Ovary (tissue), 9 donors: ENCODE results near the gene CDHR3. TPM values are rescaled to one million over a fixed set of nuclear protein-coding genes. Genes with fewer than 3 reads are reported as not detected.

Experiments
- DNase-seq, 5 donors: peaks; one replicate each; pipeline ENCODE4 v3.0.0-alpha.2; 2019 to 2020
- H3K27ac ChIP-seq, 2 donors: fragments of 200-600 bp; one replicate each; pipeline versions ENCODE4 v1.5.1 to v1.8.0; 2019 to 2022
- H3K27me3 ChIP-seq: fragments of 200-600 bp; one replicate; pipeline ENCODE4 v1.8.0; 2022
- H3K36me3 ChIP-seq: fragments of 200-600 bp; sonication (generic); one replicate; pipeline ENCODE4 v1.5.1; 2019
- H3K4me1 ChIP-seq: one replicate; pipeline ENCODE4 v1.8.1; 2013; ENCODE audit warnings: mild to moderate bottlenecking, moderate library complexity; ENCODE audit not compliant: insufficient read depth
- H3K4me3 ChIP-seq: fragments of 200-600 bp; sonication (generic); one replicate; pipeline ENCODE4 v1.5.1; 2017
- H3K9me3 ChIP-seq, 2 donors: fragments of 200-600 bp in 1 of 2; sonication (generic) in 1 of 2; one replicate each; pipeline versions ENCODE4 v1.5.1 to v1.8.1; 2013 to 2019; ENCODE audit warnings: mild to moderate bottlenecking in 1 of 2, moderate library complexity in 1 of 2
- CTCF ChIP-seq, 3 donors: fragments of 450-650 bp in 2 of 3; fragments of 200-600 bp in 1 of 3; IDR thresholded peaks; one replicate each; pipeline versions ENCODE4 v1.5.1 to v1.8.0; 2016 to 2022; ENCODE audit warnings: antibody characterized with exemption in 3 of 3, mild to moderate bottlenecking in 1 of 3
- EP300 ChIP-seq: sonication (generic); formaldehyde crosslinking; IDR thresholded peaks from one replicate; pipeline ENCODE4 v1.6.1; 2017; ENCODE audit warnings: antibody characterized with exemption
- POLR2A ChIP-seq: fragments of 450-650 bp; IDR thresholded peaks from one replicate; pipeline ENCODE4 v1.6.1; 2017; ENCODE audit warnings: antibody characterized with exemption, mild to moderate bottlenecking, moderate library complexity
- WGBS, 3 donors: extraction: QIAGEN DNeasy Blood & Tissue Kit in 1 of 3; methylation state at CpG; one replicate each; pipeline versions ENCODE4 v1.1.5 to v1.1.7; 2013 to 2017; 5-methylcytosine and 5-hydroxymethylcytosine counted together
- intact Hi-C, 4 donors: fragments of 100-400 bp; cut with DNase I; formaldehyde crosslinking; loops; one replicate each; pipeline versions ENCODE4 v1.11.0 to v1.15.1; 2022 to 2023
- polyA plus RNA-seq, 2 donors: library from polyadenylated mRNA; stranded (reverse); fragments of 200-250 nt in 1 of 2; fragments of 350-450 nt in 1 of 2; fragmentation: Illumina TruSeq in 1 of 2; extraction: RNeasy Lipid Tissue Mini Kit (QIAGEN cat#74804) in 1 of 2; gene quantifications; one replicate each; pipeline ENCODE4 v1.2.3, GENCODE V29; 2013 to 2014
- total RNA-seq, 7 donors: library from RNA; depleted of rRNA in 2 of 7; stranded (reverse); fragments of >200 nt in 2 of 7; fragmentation: NEBNext Ultra II Directional in 3 of 7; extraction: Animal tissue kit (Norgen Biotek cat#: 25700) in 3 of 7; gene quantifications; one replicate each; pipeline versions ENCODE4 v1.1.0 to v1.2.4, GENCODE V29; 2016 to 2023
- donor health status: DM: no; HTN: no; CAD: no; lungs with moderate emphysema.
- donor health status: DM: no; HTN: no; CAD: no.
- donor health status: Bipolar disorder and iron deficiency.
- donor health status: DM: yes; HTN: yes; CAD: no.
- donor health status: DM: no; HTN: no; CAD: no.
- donor health status: DM: yes; HTN: yes; CAD: no.

CDHR3 gene
- total and polyA plus RNA-seq, 9 donors, result 1.8 to 76.4 (median 8.6) TPM

- no peak for DNase-seq
- Histone ChIP-seq H3K4me1 (no peaks in the 10 kb centered on the region), H3K27ac (no peak overlapping the region), H3K36me3 (no peaks in the 10 kb centered on the region), H3K4me3 (no peak overlapping the region), H3K9me3 (no peaks in the 10 kb centered on the region), H3K27me3 (no peaks in the 10 kb centered on the region)
- intact Hi-C loops, result no loop called here
- WGBS, 3 donors, result 61 to 74% (median 68%) methylated on average over 3 of the region's 3 CpGs
- no peak for TF ChIP-seq CTCF (IDR thresholded peaks at IDR 0.05)
- TF ChIP-seq EP300, result no peak
- no peak for TF ChIP-seq POLR2A
Measured at GRCh38 chr7:106032295-106032694, 69.2 kb downstream of the CDHR3 start.

- intact Hi-C loops, result no loop called here
- Histone ChIP-seq H3K27ac (no peak overlapping the region), H3K27me3 (no peaks in the 10 kb centered on the region), H3K36me3 (no peaks in the 10 kb centered on the region), H3K9me3 (no peaks in the 10 kb centered on the region), H3K4me3 (no peak overlapping the region), H3K4me1 (no peaks in the 10 kb centered on the region)
- no peak for DNase-seq
- no peak for TF ChIP-seq EP300
- no peak for TF ChIP-seq CTCF (IDR thresholded peaks at IDR 0.05)
- TF ChIP-seq POLR2A, result no peak
Measured at GRCh38 chr7:106033735-106034134, 70.7 kb downstream of the CDHR3 start.

DNA sequence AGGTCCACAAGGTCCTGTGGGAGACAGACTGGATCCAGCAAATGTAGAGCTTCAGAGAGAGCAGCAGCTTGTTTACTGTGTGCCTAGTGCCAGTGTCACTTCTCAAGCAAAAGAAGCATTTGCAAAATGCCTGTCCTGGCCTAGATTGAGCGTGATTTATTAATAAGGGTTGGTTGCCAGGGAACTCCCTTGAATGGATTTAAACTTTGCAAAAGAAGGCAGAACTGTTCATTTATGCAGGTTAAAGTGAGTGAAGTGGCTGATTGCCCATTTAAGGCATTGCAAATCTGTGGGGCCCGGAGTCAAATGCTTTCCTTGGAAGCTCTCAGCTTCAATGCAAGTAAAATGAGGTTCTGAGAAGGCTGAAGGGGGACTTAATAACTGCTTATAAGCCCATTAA is 71.3 kb downstream of the CDHR3 start:
- no peaks in the 10 kb centered on the region for H3K27me3 ChIP-seq
- intact Hi-C loops, result no loop called here

DNA sequence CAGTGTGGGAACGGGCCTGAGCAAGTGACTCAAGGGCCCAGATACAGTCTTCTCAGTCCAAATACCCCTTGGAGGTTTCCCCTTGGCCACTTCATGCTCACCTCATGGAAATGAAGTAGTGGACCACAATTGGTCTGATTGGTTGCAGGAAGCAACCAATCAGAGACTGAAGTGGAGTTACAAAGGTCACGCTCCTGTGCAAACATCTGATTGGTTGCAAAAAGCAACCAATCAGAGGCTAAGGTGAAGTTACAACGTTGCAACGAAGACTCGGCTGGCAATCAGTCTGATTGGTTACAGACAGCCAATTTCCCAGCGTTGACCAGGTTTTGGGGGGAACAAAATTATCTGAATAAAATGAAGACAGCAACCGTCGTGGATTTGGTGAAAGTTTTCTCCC is 72.5 kb downstream of the CDHR3 start:
- Histone ChIP-seq H3K4me3 (no peak overlapping the region), H3K27ac (no peak overlapping the region), H3K9me3 (no peaks in the 10 kb centered on the region), H3K36me3 (no peaks in the 10 kb centered on the region), H3K4me1 (peaks cover 5% of the 10 kb centered on the region), H3K27me3 (no peaks in the 10 kb centered on the region)
- no peak for DNase-seq
- intact Hi-C loops, result loop anchor here in 1 of 4 donors (5.0 kb wide), 1 partner anchor 158 kb away; the partner anchor contains the start of gene ATXN7L1
- TF ChIP-seq POLR2A, result no peak
- TF ChIP-seq EP300, result no peak
- no peak for TF ChIP-seq CTCF (IDR thresholded peaks at IDR 0.05)
- 93 to 94% (median 93%) methylated on average over 8 of the region's 8 CpGs for WGBS, 3 donors

More for the DNA sequence above, 71.3 kb downstream of the CDHR3 start:
- H3K9me3 ChIP-seq, result no peaks in the 10 kb centered on the region
- H3K4me3 ChIP-seq, result no peak overlapping the region
- WGBS, 3 donors, result 92 to 93% (median 92%) methylated on average over 2 of the region's 2 CpGs
- TF ChIP-seq CTCF (IDR thresholded peaks at IDR 0.05) (no peak), EP300 (no peak), POLR2A (no peak)
- H3K27ac ChIP-seq, result no peak overlapping the region
- H3K4me1 ChIP-seq, result peaks cover 3% of the 10 kb centered on the region
- no peak for DNase-seq
- H3K36me3 ChIP-seq, result no peaks in the 10 kb centered on the region
